ENCODE results near the gene C4A. TPM values are rescaled to one million over a fixed set of nuclear protein-coding genes. Genes with fewer than 3 reads are reported as not detected.
"Not testable (repeated sequence)": the region's sequence is repeated elsewhere in the genome, so short reads cannot be mapped to it uniquely, and the experiment has no call there.

Gene C4A
- total RNA-seq, 1 experiment from 2014 or later: 0.98 TPM

GRCh38 chr6:31976065-31976464, 5.8 kb upstream of the C4A start:
- DNase-seq (ENCODE audit: low spot score); in situ Hi-C loops (cut with HindIII; ENCODE audit: low sequenced_read_pairs): not testable (repeated sequence)

DNA sequence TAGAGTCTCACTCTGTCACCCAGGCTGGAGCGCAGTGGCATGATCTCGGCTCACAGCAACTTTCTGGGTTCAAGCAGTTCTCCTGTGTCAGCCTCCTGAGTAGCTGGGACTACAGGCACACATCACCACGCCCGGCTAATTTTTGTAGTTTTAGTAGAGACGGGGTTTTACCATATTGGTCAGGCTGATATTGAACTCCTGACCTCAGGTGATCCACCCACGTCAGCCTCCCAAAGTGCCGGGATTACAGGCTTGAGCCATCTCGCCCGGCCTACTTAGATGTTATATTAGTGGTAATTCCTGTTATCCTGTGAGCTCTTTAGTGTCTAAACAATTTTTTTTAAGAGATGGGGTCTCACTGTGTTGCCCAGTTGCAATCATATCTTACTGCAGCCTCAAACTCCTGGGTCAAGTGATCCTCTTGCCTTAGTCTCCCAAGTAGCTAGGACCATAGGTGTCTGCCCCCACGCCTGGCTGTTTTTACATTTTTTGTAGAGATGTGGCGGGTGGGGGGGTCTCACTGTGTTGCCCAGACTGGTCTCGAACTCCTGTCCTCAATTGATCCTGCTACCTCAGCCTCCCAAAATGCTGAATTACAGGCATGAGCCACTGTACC, 3.9 kb upstream of the C4A start:
- DNase-seq (ENCODE audit: low spot score): no peak
- in situ Hi-C loops (cut with HindIII; ENCODE audit: low sequenced_read_pairs): no loop called here

- DNase-seq (ENCODE audit: low spot score): no peak
Measured at GRCh38 chr6:31978831-31979230, 3.0 kb upstream of the C4A start.

GRCh38 chr6:31979238-31979898, 2.5 kb upstream of the C4A start:
- in situ Hi-C loops (cut with HindIII; ENCODE audit: low sequenced_read_pairs): no loop called here
- no peak for DNase-seq (ENCODE audit: low spot score)

More at GRCh38 chr6:31978831-31979230, 3.0 kb upstream of the C4A start:
- in situ Hi-C loops (cut with HindIII; ENCODE audit: low sequenced_read_pairs): no loop called here

- DNase-seq (ENCODE audit: low spot score); in situ Hi-C loops (cut with HindIII; ENCODE audit: low sequenced_read_pairs): not testable (repeated sequence)
Measured at GRCh38 chr6:31980195-31980876, 1.5 kb upstream of the C4A start.

DNA sequence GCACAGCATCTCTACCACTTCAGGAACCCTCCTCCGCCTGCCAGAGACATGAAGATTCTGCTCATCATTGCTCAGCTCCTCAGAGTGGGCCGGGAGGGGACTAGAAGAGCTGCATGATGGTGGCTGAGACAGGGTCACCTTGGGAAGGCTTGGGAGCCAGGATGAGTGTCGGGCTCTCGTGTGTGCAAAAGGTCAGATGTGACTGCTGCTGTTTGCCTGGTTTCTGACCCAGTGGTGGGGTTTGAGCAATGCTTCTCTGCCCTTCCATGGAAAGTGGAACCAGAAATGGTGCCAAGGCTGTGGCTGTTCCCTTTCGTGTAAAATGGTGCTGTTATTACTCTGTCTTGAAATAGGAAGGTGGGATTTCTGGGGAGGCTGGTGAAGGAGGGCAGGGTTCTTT, 859 bp upstream of the C4A start:
- in situ Hi-C loops (cut with HindIII; ENCODE audit: low sequenced_read_pairs); DNase-seq (ENCODE audit: low spot score): not testable (repeated sequence)

DNA sequence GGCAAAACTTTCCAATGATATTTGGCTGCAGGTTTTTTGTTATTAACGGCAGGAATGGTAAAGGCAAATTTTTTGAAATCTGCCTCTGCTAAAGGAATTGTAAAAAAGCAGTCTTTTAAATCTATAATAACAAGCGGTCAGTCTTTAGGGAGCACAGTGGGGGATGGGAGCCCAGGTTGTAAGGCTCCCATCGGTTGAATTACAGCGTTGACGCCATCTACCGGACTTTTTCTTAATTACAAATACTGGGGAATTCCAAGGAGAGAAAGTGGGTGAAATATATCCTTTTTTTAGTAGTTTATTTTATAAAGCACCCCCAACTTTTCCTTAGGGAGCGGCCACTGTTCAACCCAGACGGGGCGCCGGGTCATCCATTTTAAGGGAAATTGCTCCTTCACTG, 7.5 kb downstream of the C4A start:
- in situ Hi-C loops (cut with HindIII; ENCODE audit: low sequenced_read_pairs): not testable (repeated sequence)

DNA sequence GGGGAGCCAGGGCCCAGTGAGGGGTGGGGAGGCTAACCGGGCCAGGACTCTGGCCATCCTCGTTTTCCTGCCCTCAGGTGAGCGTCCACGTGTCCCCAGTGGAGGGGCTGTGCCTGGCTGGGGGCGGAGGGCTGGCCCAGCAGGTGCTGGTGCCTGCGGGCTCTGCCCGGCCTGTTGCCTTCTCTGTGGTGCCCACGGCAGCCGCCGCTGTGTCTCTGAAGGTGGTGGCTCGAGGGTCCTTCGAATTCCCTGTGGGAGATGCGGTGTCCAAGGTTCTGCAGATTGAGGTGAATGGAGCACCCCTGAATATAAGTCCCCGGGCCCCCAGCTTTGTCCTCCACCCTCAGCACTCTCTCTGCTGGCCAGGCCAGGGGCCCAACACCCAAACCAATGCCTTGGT, 12.6 kb downstream of the C4A start:
- DNase-seq (ENCODE audit: low spot score); in situ Hi-C loops (cut with HindIII; ENCODE audit: low sequenced_read_pairs): not testable (repeated sequence)

More for the DNA sequence above, 7.5 kb downstream of the C4A start:
- not testable (repeated sequence) for DNase-seq (ENCODE audit: low spot score)

GRCh38 chr6:31996385-31996784, 14.5 kb downstream of the C4A start:
- DNase-seq (ENCODE audit: low spot score); in situ Hi-C loops (cut with HindIII; ENCODE audit: low sequenced_read_pairs): not testable (repeated sequence)

DNA sequence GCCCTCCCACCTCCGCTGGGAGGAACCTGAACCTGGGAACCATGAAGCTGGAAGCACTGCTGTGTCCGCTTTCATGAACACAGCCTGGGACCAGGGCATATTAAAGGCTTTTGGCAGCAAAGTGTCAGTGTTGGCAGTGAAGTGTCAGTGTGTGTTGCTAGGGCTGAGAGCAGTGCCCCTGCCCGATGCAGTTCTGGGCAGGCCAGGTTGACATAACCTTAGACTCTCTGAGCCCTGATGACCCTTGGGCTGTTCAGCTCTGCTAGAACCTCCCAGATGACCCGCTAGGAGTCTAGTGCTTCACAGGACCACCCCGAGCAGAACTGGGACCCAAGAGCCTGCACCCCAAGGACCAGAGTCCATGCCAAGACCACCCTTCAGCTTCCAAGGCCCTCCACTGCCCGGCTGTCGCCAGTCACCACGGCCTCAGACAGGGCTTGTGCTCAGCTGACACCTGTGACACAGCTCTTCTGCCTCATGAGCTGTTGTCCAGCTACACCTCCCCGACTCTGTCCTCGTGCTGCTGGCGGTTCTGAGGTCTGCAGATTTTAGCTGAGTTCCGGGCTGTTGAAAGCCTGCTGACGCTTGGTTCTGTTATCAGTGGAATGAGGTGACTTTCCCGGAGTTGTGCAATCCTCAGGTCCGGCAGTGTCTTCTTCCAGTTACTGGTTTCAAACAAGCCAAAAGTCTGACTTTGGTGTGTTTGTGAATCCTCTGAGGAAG, 20.9 kb downstream of the C4A start:
- DNase-seq (ENCODE audit: low spot score); in situ Hi-C loops (cut with HindIII; ENCODE audit: low sequenced_read_pairs): not testable (repeated sequence)

DNA sequence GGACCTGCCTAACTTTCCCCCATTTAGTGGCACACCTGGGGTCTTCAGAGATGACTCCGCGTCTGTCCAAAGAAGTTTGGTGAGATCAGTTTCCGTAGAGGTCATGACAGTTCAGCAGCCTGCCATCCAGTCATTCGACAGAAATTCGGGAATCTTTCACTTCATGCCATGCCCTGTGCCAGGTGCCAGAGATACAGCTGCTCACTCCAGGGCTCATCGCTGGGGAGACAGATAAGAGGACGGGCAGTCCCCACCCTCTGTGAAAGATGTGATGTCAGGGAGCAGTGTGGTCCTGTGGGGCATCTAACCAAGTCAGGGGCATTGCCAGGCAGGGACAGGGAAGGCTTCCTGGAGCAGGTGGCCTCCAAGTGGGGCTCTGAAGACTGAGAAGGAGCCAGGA, 21.4 kb downstream of the C4A start:
- DNase-seq (ENCODE audit: low spot score); in situ Hi-C loops (cut with HindIII; ENCODE audit: low sequenced_read_pairs): not testable (repeated sequence)

DNA sequence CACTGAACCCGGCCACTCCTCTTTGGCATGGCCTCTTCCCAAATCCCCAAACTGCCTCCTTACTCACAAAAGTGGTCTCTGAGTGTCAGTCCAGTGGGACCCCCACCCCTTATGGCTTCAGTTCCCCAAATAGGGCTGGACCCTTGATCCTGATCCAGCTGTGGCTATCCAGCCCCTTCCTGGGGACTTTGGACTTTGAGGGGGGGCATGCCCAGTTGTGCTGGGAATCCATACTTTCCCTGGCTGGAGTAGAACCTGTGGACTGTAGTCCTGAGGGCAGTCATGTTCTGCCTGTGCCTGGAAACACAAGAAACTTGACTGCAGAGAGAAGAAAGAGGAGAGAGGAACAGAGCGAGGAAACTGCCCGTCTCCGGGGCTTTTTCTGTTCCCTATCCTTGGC, 22.5 kb downstream of the C4A start:
- in situ Hi-C loops (cut with HindIII; ENCODE audit: low sequenced_read_pairs); DNase-seq (ENCODE audit: low spot score): not testable (repeated sequence)

DNA sequence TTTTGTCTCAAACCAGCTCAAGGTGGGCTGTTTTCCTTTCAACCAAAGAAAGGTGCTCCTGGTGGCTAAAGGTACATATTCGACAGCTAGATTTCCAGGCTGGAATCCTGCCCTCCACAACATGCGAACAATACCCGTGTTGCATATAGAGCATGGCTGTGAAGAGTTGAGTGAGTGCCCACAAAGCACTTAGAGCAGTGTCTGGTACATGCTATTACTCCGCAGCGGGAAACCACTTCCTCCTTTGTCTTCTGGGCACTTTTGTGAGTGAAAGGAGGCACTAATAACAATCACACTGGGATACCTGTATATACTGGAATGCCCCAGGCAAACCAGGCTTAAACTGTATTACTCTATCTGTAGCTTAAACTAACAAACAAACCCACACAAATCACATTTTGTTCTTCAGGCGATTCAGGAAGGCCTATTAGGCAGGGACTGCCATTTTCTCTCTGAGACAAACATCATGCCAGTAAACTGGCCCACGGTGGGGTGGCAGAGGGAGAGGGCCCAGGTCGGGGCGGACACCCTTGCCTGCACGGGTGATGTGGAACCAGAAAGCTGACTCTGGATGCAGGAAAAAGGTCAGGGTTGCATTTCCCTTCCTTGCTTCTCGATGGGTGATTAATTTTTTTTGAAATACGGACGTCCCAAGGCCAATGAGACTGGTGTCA, 23.1 kb downstream of the C4A start:
- in situ Hi-C loops (cut with HindIII; ENCODE audit: low sequenced_read_pairs): not testable (repeated sequence)

DNA sequence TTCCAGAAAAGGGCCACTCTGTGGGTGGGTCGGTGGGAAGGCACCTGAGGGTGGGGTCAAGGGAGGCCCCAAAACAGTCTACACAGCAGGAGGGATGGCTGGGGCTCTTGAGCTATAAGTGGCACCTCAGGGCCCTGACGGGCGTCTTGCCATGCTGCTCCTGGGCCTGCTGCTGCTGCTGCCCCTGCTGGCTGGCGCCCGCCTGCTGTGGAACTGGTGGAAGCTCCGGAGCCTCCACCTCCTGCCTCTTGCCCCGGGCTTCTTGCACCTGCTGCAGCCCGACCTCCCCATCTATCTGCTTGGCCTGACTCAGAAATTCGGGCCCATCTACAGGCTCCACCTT, 23.7 kb downstream of the C4A start:
- in situ Hi-C loops (cut with HindIII; ENCODE audit: low sequenced_read_pairs); DNase-seq (ENCODE audit: low spot score): not testable (repeated sequence)

More for the DNA sequence above, 23.1 kb downstream of the C4A start:
- DNase-seq (ENCODE audit: low spot score): not testable (repeated sequence)

GRCh38 chr6:32005991-32006529, 24.2 kb downstream of the C4A start:
- in situ Hi-C loops (cut with HindIII; ENCODE audit: low sequenced_read_pairs); DNase-seq (ENCODE audit: low spot score): not testable (repeated sequence)

DNA sequence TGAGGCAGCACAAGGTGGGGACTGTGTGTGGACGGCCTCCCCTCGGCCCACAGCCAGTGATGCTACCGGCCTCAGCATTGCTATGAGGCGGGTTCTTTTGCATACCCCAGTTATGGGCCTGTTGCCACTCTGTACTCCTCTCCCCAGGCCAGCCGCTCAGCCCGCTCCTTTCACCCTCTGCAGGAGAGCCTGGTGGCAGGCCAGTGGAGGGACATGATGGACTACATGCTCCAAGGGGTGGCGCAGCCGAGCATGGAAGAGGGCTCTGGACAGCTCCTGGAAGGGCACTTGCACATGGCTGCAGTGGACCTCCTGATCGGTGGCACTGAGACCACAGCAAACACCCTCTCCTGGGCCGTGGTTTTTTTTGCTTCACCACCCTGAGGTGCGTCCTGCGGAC, 25.2 kb downstream of the C4A start:
- in situ Hi-C loops (cut with HindIII; ENCODE audit: low sequenced_read_pairs); DNase-seq (ENCODE audit: low spot score): not testable (repeated sequence)

DNA sequence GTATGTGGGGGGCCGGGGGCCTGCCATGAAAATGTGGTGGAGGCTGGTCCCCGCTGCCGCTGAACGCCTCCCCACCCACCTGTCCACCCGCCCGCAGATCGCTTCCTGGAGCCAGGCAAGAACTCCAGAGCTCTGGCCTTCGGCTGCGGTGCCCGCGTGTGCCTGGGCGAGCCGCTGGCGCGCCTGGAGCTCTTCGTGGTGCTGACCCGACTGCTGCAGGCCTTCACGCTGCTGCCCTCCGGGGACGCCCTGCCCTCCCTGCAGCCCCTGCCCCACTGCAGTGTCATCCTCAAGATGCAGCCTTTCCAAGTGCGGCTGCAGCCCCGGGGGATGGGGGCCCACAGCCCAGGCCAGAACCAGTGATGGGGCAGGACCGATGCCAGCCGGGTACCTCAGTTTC, 26.2 kb downstream of the C4A start:
- DNase-seq (ENCODE audit: low spot score): not testable (repeated sequence)

DNA sequence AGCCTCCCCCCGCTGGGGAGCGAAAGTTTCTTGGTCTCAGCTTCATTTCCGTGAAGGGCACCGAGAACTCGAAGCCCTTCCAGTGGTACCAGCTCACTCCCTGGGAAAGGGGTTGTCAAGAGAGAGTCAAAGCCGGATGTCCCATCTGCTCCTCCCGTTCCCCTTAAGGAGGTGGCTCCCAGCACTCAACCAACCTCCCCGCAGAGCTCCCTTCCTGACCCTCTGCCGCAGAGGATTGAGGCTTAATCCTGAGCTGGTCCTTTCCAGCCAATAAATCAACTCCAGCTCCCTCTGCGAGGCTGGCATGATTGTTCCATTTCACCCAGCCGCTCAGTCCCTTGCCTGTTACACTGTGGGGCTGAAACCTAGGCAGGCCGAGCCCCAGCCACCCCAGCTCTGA, 26.8 kb downstream of the C4A start:
- DNase-seq (ENCODE audit: low spot score); in situ Hi-C loops (cut with HindIII; ENCODE audit: low sequenced_read_pairs): not testable (repeated sequence)

More for the DNA sequence above, 26.2 kb downstream of the C4A start:
- in situ Hi-C loops (cut with HindIII; ENCODE audit: low sequenced_read_pairs): not testable (repeated sequence)

GRCh38 chr6:32009537-32009936, 27.7 kb downstream of the C4A start:
- in situ Hi-C loops (cut with HindIII; ENCODE audit: low sequenced_read_pairs); DNase-seq (ENCODE audit: low spot score): not testable (repeated sequence)

Data from G401 (cell line).